Measurements from ENCODE around the gene LPAR6.
A peak's percentile ranks its signal among the peaks of the same experiment; 100 is the strongest.
"Not testable (repeated sequence)": the region's sequence is repeated elsewhere in the genome, so short reads cannot be mapped to it uniquely, and the experiment has no call there.

The LPAR6 gene

DNA sequence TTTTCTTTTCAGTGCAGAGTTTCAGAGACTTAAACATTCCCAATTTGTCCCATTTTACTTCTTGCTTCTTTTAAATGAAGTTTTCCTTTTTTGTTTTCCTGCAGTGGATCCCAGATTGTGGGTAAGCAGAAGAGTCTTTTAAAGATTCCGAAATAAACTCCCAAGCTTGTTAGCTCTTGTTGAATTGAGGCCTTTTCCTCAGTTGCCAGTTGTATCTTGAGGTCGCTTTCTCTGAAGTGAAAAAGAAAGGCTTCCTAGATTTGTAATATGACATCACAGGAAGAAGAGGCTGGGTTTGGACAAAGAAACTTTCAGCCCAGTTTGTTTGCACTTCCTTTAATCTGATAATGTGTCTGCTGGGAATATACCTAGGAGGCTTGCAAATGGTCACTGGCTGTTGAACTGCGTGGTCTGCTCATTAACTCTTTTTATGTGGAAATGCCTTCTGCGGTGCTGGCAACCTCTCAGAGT lies at the start of gene LPAR6:
LPAR6 (minus strand) TSS at position 233 of the 471 bp plus-strand sequence. CDS start 690 bp downstream, outside the sequence.
- DNase-seq: peak; percentile 19 to 64

DNA sequence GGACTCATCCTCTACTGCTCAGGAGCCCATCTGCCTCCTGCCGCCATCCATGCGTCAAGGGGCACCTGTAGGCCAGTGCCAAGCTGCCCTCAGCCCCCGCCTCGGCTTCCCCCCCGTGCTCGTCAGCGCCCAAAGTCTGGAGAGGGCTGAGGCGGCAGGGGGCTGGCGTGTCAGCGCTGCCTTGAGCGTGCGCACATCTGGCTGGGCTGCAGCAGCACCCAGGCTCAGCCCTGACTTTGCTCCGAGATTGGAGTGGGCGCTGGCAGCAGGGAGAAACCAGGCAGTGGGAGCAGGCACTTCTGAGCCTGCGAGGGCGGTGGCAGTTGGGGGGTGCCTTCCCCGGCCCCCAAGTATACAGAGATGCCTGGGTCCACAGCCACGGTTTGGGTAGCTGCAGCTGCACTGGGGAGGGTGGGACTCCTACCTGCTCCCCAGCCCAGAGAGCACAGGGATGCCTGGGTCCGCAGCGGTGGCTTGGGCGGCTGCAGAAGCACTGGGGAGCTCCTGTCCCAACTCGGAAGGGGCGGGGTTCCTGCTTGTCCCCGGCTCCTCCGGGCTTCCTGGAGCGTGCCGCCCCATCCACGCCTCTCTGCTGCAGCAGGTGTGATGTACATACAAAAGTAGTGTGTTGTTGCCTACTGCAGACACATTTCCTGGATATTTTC lies 44.8 kb upstream of the LPAR6 start:
- DNase-seq: no peak

DNA sequence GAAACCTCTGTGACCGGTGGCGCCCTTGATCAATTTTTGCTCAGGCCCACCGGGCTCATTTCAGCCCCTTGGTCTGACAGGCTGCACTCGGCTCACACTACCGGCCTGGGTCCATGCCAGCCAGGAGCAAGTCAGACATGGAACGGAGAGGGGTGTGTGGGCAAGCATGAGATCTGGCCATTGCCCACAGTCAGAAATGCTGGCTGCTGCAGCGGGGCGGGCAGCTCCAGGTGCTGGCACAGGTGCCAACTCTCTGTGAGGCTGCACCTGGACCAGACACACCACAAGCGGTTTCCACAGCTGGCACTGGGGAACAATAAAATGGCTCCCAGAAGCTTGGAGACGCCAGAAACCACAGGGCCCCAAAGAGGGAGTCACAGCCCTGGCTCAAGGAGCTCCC lies 43.6 kb upstream of the LPAR6 start:
- DNase-seq: no peak

- DNase-seq: not testable (repeated sequence)
These were observed 38.3 kb upstream of the LPAR6 start for GRCh38 chr13:48451196-48451595.

DNA sequence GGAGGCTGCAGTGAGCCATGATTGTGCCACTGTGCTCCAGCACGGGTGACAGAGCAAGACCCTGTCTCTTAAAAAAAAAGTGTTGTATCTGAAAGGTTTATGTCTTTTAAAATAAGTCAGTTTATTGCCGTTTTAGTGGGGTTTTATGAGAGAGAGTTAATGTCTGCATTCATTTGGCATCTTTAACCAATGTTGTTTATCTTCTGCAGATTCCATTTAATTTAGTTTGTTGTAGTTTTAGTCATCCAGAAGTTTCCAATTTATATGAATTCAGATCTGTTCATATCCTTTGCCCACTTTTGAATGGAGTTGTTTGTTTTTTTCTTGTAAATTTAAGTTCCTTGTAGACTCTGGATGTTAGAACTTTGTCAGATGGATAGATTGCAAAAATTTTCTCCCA lies 36.7 kb upstream of the LPAR6 start:
- no peak for DNase-seq

GRCh38 chr13:48448959-48449614 lies 36.2 kb upstream of the LPAR6 start:
- DNase-seq: no peak

DNA sequence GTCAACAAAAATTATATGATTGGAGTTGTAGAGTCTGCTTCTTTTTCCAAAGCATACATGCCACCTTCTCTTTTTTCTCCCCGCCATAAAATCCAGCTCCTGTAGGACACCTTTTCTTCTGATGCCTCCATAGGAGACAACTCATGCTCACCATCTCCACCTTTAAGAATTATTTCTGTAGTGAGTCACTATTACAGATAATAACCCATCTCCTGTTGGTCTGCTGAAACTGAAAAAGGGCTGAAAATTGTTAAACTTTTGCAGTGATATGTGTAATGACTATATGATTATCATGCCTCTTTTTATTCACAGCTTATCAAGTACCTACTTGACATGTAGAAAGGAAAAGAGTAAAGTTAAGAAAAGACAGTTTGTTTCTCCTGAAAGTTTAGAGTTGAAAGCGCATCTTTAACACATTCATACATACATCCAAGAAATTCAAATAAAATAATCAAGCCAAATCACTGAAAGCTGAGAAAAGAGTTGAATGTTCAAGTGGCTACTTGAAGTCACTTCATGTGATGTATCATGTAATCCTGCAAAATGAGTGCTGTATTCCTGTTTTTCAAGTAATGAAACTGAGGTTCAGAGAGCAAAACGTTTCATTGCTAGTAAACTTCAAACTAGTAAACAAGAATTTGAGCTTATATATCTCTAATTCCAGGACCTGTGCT lies 35.5 kb upstream of the LPAR6 start:
- DNase-seq: no peak

DNA sequence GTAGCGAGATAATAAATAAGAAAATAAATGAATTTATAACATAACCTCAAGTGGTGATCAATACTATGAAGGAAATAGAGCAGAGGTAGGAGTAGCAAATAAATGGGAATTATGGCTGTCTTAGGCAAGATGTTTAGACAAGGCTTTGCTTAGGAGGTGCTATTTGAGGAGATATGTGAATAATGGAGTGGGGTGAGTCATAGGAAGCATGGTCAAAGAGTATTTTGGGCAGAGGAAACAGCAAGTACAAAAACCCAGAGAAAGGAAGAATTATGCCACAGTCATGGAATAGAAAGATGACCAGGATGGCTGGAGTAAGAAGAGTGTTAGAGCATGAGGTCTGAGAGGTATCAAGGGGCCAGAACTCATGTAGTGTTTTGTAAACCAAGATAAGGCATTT lies 33.6 kb upstream of the LPAR6 start:
- no peak for DNase-seq

DNA sequence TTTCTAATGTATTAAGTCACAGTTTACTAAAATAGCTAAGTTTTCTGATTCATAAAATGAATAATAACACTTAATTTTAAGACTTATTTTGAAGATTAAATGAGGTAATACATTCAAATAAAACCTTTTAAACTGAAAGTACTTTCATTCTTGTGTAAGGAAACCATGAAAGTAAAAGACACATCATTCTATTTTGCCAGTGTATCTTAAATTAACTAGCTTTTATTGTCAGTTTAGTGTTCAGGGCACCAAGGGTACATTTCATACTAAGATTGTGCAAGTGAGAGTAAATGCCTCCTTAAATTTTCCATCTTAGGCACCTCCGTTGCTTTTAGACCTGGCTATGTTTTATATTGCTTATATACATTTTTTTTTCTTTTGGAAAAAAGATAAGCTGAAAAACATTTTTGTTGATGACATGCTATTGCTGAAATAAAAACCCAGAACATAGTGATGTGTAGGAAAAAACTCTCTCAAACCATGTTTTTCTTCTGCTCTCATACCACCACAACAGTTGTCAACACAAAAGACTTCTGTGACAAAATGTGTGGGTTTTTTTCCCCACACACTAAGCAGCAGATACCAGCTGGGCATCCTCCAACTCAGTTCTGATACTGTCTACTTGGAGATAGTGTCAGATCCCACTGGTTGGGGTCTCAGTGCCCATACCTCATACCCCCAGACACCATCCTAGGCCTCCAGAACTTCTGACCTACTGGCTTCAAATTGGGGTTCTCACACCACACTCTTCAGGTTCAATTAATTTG lies 30.7 kb upstream of the LPAR6 start:
- no peak for DNase-seq

DNA sequence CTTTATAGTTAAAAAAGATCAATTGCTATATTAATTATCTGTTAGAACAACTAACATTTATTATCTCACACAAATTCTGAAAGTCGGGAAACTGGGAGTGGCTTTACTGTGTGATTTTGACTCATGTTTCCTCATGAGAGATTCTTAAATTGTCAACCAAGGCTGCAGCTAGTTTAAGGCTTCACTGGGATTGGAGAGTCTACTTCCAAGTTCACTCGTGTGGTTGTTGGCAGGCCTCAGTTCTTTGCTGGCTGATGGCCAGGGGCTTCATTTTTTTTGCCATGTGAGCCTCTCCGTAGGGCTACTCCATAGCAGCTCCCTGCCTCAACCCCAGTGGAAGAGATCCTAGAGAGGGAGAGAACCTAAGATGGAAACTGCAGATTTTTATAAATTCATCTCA lies 24.5 kb upstream of the LPAR6 start:
- no peak for DNase-seq

GRCh38 chr13:48436661-48437288 lies 23.9 kb upstream of the LPAR6 start:
- no peak for DNase-seq

- DNase-seq: no peak
These were observed 21.3 kb upstream of the LPAR6 start for GRCh38 chr13:48434200-48434599.

GRCh38 chr13:48431987-48432615 lies 19.2 kb upstream of the LPAR6 start:
- no peak for DNase-seq

DNA sequence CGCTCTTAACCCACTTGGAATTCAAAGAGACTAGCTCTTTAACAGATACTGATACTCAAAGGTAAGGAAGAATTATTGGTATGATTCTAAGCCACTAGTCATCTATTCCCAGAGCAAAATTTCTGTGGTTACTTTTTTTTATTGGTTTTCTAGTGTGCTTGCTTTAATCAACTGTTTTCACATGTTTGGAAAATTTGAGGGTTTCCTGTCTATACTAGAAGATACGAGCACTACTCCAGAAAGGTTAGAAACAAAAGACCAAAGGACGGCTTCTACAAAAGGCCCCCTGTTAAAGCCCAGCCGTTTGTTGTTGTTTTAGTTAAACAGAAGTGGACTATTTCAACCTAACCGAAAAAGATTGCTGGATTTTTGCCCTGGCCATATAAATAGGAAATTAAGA lies 18.5 kb upstream of the LPAR6 start:
- DNase-seq: no peak

GRCh38 chr13:48429886-48430285 lies 17.0 kb upstream of the LPAR6 start:
- DNase-seq: no peak

- no peak for DNase-seq
These were observed 16.1 kb upstream of the LPAR6 start for GRCh38 chr13:48429036-48429435.

GRCh38 chr13:48426755-48427298 lies 13.9 kb upstream of the LPAR6 start:
- not testable (repeated sequence) for DNase-seq

DNA sequence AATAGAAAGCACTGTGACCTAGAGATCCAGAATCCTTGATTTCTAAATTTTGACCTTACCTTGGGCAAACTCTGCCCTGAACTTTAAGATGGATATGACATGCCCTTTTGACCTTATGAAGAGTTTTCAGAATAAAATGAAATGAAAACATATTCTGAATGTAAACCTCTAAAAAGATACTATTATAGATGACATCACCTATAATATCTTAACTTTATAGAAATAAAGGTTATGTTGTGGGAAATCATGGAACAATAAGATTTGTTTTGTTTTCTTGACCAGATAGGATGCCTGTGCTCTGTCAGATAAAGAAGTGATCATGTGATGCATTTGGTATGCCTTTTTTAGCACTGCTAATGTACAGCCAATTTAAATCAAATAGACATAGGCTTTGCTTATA lies 13.1 kb upstream of the LPAR6 start:
- no peak for DNase-seq

GRCh38 chr13:48424212-48424611 lies 11.3 kb upstream of the LPAR6 start:
- DNase-seq: no peak

DNA sequence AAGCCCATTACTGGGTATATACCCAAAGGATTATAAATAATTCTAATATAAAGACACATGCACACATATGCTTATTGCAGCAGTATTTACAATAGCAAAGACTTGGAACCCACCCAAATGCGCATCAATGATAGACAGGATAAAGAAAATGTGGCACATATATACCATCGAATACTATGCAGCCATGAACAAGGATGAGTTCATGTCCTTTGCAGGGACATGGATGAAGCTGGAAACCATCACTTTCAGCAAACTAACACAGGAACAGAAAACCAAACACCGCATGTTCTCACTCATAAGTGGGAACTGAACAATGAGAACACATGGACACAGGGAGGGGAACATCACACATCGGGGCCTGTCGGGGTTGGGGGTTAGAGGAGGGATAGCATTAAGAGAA lies 9.1 kb upstream of the LPAR6 start:
- not testable (repeated sequence) for DNase-seq

DNA sequence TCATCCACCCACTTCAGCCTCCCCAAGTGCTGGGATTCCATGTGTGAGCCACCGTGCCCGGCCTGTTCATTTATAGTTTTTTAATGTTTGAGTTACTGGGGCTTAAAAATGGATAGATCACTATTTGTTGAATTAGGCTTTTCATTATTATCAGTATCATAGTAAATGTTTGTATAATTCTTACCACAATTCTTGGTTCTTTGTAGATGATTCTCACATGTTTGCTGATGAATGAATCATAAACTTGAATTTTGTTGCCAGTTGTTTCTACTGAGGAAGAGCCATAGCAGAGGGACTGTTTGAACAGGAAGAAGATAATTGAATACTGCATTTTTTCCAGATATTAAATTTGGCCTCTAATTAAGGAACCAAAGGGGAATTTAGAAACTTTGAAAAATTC lies 2.6 kb upstream of the LPAR6 start:
- no peak for DNase-seq

GRCh38 chr13:48414501-48414900 lies 1.6 kb upstream of the LPAR6 start:
- DNase-seq: no peak
